Skeletal muscle satellite cell (primary cell): ENCODE measurements around the gene CTXND1.

Experiments
- H3K27me3 ChIP-seq: 2 replicates; pipeline ENCODE4 v1.7.0; 2013; ENCODE audit warnings: low read length; ENCODE audit not compliant: control insufficient read depth, insufficient read depth
- H3K36me3 ChIP-seq: 2 replicates; pipeline ENCODE4 v1.7.0; 2013; ENCODE audit warnings: mild to moderate bottlenecking, control low read depth, low read length; ENCODE audit not compliant: insufficient read depth
- H3K4me1 ChIP-seq: 2 replicates; pipeline ENCODE4 v1.7.0; 2013; ENCODE audit warnings: low read length; ENCODE audit not compliant: control insufficient read depth, insufficient read depth
- H3K4me2 ChIP-seq: 2 replicates; pipeline ENCODE4 v1.7.0; 2013; ENCODE audit warnings: mild to moderate bottlenecking, low read length
- H3K4me3 ChIP-seq: 2 replicates; pipeline ENCODE4 v1.7.0; 2013; ENCODE audit warnings: low read length
- H3K9ac ChIP-seq: 2 replicates; pipeline ENCODE4 v1.7.0; 2013; ENCODE audit warnings: mild to moderate bottlenecking, low read depth, low read length, moderate library complexity
- H3K9me3 ChIP-seq: replicated peaks from 2 replicates; pipeline ENCODE4 v1.7.0; 2013; ENCODE audit warnings: mild to moderate bottlenecking, control low read depth, low read length

Gene CTXND1

DNA sequence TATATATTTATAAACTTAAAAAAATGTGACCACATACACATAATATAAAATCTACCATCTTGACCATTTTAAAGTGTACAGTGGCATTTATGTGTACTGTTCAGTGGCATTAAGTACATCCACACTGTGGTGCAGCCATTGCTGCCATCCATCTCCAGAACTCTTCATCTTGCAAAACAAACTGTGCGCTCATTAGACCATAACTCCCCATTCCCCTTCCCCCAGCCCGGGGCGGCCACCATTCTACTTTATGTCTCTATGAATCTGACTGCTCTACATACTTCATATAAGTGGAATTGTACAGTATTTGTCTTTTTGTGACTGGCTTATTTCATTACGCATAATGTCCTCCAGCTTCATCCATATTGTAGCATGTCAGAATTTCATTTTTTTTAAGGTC lies 47.8 kb downstream of the CTXND1 start:
- Histone ChIP-seq H3K9ac (no peak overlapping the region), H3K27me3 (peaks cover 50% of the 10 kb centered on the region), H3K4me3 (no peak overlapping the region), H3K9me3 (no peaks in the 10 kb centered on the region), H3K4me1 (no peaks in the 10 kb centered on the region), H3K4me2 (no peak overlapping the region), H3K36me3 (no peaks in the 10 kb centered on the region)

- H3K4me3 ChIP-seq: no peak overlapping the region
- H3K4me1 ChIP-seq: no peaks in the 10 kb centered on the region
- no peaks in the 10 kb centered on the region for H3K36me3 ChIP-seq
- H3K9ac ChIP-seq: no peak overlapping the region
- H3K27me3 ChIP-seq: peaks cover 45% of the 10 kb centered on the region
- no peaks in the 10 kb centered on the region for H3K9me3 ChIP-seq
- H3K4me2 ChIP-seq: no peak overlapping the region
Measured at GRCh38 chr15:80203361-80203885, 48.6 kb downstream of the CTXND1 start.

DNA sequence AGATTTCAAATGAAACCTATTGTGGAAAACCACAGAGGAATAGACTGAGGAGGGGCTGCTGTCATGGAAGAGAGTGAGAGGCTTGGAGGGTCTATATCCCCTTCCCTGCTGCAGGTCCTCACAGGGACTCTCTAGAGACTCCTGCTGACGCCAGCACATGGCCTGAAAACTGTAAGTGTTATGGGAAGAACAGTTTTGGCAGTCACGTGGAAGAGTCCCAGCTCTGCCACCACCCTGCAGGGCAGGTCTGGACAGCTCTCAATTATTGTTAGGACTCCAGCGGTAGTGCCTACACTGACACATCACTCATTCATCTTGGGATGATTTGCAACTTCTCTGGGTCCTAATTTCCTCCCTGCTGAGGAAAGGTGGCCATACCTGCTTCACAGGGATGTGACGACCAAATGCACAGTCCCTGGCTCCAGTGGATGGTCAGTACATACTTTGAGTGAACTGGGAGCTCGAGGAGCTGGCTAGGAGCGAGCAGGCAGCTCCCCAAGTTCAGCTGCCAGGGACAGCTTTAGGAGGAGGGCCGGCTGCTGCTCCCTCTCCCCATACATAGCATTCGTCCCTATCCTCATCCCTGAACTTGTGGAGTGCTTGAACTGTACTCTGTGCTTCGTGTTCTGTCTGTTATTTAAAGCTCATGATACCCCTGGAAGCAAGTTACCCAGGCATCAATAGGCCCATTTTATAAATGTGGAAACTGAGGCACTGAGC lies 49.2 kb downstream of the CTXND1 start:
- no peak overlapping the region for H3K9ac ChIP-seq
- H3K27me3 ChIP-seq: peaks cover 48% of the 10 kb centered on the region
- H3K4me3 ChIP-seq: no peak overlapping the region
- no peaks in the 10 kb centered on the region for H3K9me3 ChIP-seq
- H3K4me1 ChIP-seq: no peaks in the 10 kb centered on the region
- H3K4me2 ChIP-seq: no peak overlapping the region
- no peaks in the 10 kb centered on the region for H3K36me3 ChIP-seq

DNA sequence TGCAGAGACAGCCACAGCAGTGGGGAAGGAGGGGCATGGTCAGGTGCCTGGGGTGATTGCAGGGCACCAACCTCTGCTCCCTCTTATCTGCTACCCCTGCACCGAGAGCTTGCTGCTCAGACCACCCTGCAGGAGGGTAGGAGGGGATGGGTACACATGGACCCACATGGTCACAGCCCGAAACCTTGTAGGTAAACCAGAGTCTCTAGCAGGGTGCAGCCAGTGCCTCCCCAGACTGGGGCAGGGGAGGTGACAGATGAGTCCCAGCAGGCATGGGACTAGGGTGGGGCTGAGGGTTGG lies 50.0 kb downstream of the CTXND1 start:
- H3K36me3 ChIP-seq: no peaks in the 10 kb centered on the region
- H3K4me2 ChIP-seq: no peak overlapping the region
- no peak overlapping the region for H3K4me3 ChIP-seq
- H3K27me3 ChIP-seq: peaks cover 47% of the 10 kb centered on the region
- no peaks in the 10 kb centered on the region for H3K9me3 ChIP-seq
- H3K4me1 ChIP-seq: no peaks in the 10 kb centered on the region
- no peak overlapping the region for H3K9ac ChIP-seq

DNA sequence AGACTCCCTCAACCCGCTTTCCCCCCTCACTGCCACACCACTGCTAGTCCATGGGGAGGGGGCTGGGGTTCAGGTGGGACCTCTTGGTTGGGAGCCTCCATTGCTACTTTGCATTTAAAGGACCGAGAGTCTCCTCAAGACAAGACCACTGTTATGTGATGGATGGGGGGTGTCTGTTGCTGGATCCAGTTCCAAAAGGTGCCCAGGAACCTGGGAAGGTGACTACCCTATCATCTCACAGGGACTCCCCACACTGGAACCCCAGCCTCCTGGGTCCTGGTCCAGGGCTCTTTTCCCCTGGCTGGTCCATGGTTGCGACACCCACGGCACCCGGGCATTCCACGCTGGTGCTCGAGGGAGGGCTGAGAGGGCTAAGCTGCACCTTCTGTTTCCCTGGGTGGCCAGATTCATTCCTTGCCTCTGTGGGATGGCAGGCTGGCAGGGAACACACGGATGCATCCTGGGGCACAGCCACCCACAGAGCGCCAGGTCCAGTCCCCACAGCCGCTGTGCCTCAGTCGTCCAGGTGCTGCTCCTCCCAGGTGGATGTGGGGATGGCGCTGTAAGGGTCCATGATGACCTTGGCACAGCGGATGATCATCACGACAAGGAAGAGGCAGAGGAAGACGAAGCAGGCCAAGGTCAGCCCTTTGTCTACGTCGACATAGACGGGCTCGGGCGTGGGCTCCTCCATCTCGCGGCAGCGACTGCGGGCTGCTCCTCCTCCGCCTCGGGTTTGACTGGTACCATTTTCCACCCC lies 50.6 kb downstream of the CTXND1 start:
- Histone ChIP-seq H3K4me2 (no peak overlapping the region), H3K9ac (no peak overlapping the region), H3K27me3 (peaks cover 42% of the 10 kb centered on the region), H3K36me3 (no peaks in the 10 kb centered on the region), H3K4me3 (no peak overlapping the region), H3K4me1 (no peaks in the 10 kb centered on the region), H3K9me3 (no peaks in the 10 kb centered on the region)

DNA sequence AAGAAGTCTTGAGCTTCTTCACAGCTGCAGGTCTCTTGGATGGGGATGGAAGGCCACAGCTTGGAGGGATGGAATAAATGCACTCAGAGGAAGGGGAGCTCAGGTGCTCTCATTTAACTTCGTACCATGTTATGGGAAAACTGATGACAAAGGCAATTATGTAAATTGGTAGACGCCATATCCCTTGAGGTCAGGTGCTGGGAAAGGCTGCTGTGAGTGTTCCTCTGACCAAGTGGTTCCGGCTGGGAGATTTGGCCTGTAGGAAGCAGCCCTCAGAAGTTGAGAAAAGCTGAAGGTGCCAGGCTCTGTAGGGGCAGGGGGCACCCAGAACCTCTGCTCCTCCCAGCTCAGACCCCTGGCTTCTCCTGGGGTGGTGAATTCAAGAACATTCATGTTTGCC lies 52.1 kb downstream of the CTXND1 start:
- no peaks in the 10 kb centered on the region for H3K36me3 ChIP-seq
- no peak overlapping the region for H3K4me3 ChIP-seq
- no peak overlapping the region for H3K4me2 ChIP-seq
- no peaks in the 10 kb centered on the region for H3K4me1 ChIP-seq
- H3K9me3 ChIP-seq: no peaks in the 10 kb centered on the region
- peaks cover 31% of the 10 kb centered on the region for H3K27me3 ChIP-seq
- no peak overlapping the region for H3K9ac ChIP-seq

DNA sequence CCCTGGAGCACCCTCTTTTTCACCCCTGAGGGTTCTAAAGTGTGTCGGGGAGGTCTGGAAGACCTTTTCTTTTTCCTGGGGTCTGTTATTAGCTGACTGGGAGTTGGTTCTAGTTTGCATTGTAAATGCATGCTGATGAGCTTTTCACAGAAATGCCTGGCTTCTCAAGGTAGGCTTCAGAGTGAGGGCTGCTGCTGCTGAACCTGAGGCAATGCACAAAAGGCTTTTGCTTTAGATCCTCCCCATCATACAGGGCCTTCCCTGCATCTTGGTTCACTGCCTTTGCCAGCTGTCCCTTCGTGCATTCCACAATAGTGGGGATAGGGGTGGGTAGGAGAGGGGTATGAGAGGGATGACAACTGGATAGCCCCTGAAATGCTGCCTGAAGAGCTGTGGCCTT lies 52.6 kb downstream of the CTXND1 start:
- H3K4me1 ChIP-seq: no peaks in the 10 kb centered on the region
- H3K9me3 ChIP-seq: no peaks in the 10 kb centered on the region
- no peak overlapping the region for H3K4me3 ChIP-seq
- no peak overlapping the region for H3K4me2 ChIP-seq
- H3K9ac ChIP-seq: no peak overlapping the region
- no peaks in the 10 kb centered on the region for H3K36me3 ChIP-seq
- peaks cover 31% of the 10 kb centered on the region for H3K27me3 ChIP-seq

DNA sequence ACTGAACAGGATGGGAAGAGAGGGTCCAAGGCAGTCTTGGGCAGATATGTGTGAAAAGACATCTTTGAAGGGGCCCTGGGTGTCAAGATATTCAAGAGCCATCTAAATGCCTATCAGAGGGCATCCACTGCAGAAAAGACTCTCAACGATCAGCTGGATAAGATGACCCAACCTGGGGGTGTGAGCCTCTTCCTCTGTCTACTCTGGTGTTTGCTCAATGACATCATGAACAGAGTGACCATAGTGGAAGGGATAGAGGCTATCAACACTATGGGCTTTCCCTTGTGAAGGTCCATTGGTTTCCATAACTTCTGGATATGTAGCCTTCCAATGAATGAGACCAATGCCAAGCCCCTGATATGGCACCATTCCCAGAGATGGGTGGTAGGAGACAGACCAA lies 57.1 kb downstream of the CTXND1 start:
- H3K9ac ChIP-seq: no peak overlapping the region
- H3K4me1 ChIP-seq: no peaks in the 10 kb centered on the region
- no peaks in the 10 kb centered on the region for H3K36me3 ChIP-seq
- no peaks in the 10 kb centered on the region for H3K9me3 ChIP-seq
- peaks cover 20% of the 10 kb centered on the region for H3K27me3 ChIP-seq
- no peak overlapping the region for H3K4me3 ChIP-seq
- H3K4me2 ChIP-seq: no peak overlapping the region

- Histone ChIP-seq H3K9me3 (no peaks in the 10 kb centered on the region), H3K4me3 (no peak overlapping the region), H3K36me3 (no peaks in the 10 kb centered on the region), H3K4me2 (no peak overlapping the region), H3K4me1 (no peaks in the 10 kb centered on the region), H3K9ac (no peak overlapping the region), H3K27me3 (peaks cover 13% of the 10 kb centered on the region)
Measured at GRCh38 chr15:80194186-80194585, 57.8 kb downstream of the CTXND1 start.

GRCh38 chr15:80191897-80192595 lies 60.0 kb downstream of the CTXND1 start:
- no peaks in the 10 kb centered on the region for H3K9me3 ChIP-seq
- H3K36me3 ChIP-seq: peaks cover 3% of the 10 kb centered on the region
- no peaks in the 10 kb centered on the region for H3K4me1 ChIP-seq
- H3K9ac ChIP-seq: no peak overlapping the region
- H3K27me3 ChIP-seq: no peaks in the 10 kb centered on the region
- no peak overlapping the region for H3K4me3 ChIP-seq
- no peak overlapping the region for H3K4me2 ChIP-seq

GRCh38 chr15:80191198-80191597 lies 60.8 kb downstream of the CTXND1 start:
- Histone ChIP-seq H3K36me3 (peaks cover 11% of the 10 kb centered on the region), H3K4me2 (no peak overlapping the region), H3K4me1 (no peaks in the 10 kb centered on the region), H3K4me3 (no peak overlapping the region), H3K9me3 (no peaks in the 10 kb centered on the region), H3K27me3 (no peaks in the 10 kb centered on the region), H3K9ac (no peak overlapping the region)
